RWPE2 (cell line): ENCODE measurements around the gene CCDC141.
"Not testable (repeated sequence)": the region's sequence is repeated elsewhere in the genome, so short reads cannot be mapped to it uniquely, and the experiment has no call there.

Experiments
- ATAC-seq: fragments of 200-7000 bp; cut with Tn5 transposase; 3 replicates; pipeline ENCODE4 v1.9.1; 2021; ENCODE audit warnings: low read depth
- DNase-seq: peaks from one replicate; pipeline ENCODE4 v3.0.0-alpha.2; 2020; ENCODE audit warnings: low spot score
- H3K27ac ChIP-seq: fragments of 450-650 bp; 2 replicates; pipeline ENCODE4 v1.5.1; 2017; ENCODE audit warnings: mild to moderate bottlenecking; ENCODE audit not compliant: poor library complexity, severe bottlenecking
- H3K27me3 ChIP-seq: fragments of 250-450 bp; sonication (Bioruptor Pico); 2 replicates; pipeline ENCODE4 v1.5.1; 2021; ENCODE audit warnings: mild to moderate bottlenecking, moderate library complexity; ENCODE audit not compliant: insufficient read depth, poor library complexity, severe bottlenecking
- H3K36me3 ChIP-seq: fragments of 250-450 bp; sonication (Bioruptor Pico); 2 replicates; pipeline ENCODE4 v1.5.1; 2020; ENCODE audit warnings: low read depth, mild to moderate bottlenecking, moderate library complexity
- H3K4me1 ChIP-seq: fragments of 250-450 bp; sonication (Bioruptor Pico); 2 replicates; pipeline ENCODE4 v1.5.1; 2021; ENCODE audit warnings: mild to moderate bottlenecking, moderate library complexity; ENCODE audit not compliant: insufficient read depth, poor library complexity, severe bottlenecking
- H3K4me3 ChIP-seq: fragments of 250-450 bp; sonication (Bioruptor Pico); 2 replicates; pipeline ENCODE4 v1.5.1; 2021; ENCODE audit warnings: mild to moderate bottlenecking, moderate library complexity; ENCODE audit not compliant: severe bottlenecking
- H3K9me3 ChIP-seq: fragments of 250-450 bp; sonication (Bioruptor Pico); 2 replicates; pipeline ENCODE4 v1.5.1; 2021; ENCODE audit warnings: mild to moderate bottlenecking, moderate library complexity; ENCODE audit not compliant: severe bottlenecking
- CTCF ChIP-seq: fragments of 450-650 bp; IDR thresholded peaks from one replicate; pipeline ENCODE4 v1.5.1; 2017; ENCODE audit warnings: mild to moderate bottlenecking, moderate library complexity; ENCODE audit not compliant: poor library complexity, severe bottlenecking

CCDC141 gene

GRCh38 chr2:179051250-179051649, 1.3 kb upstream of the CCDC141 start:
- Histone ChIP-seq H3K27ac (no peak overlapping the region), H3K4me3 (no peak overlapping the region)

GRCh38 chr2:179050755-179051154, 818 bp upstream of the CCDC141 start:
- Histone ChIP-seq H3K27me3 (no peaks in the 10 kb centered on the region), H3K27ac (no peak overlapping the region), H3K4me3 (no peak overlapping the region)

More at GRCh38 chr2:179051250-179051649, 1.3 kb upstream of the CCDC141 start:
- Histone ChIP-seq H3K9me3 (no peaks in the 10 kb centered on the region), H3K36me3 (no peaks in the 10 kb centered on the region), H3K4me1 (no peaks in the 10 kb centered on the region), H3K27me3 (no peaks in the 10 kb centered on the region)
- TF ChIP-seq CTCF = no peak
- no peak for ATAC-seq
- DNase-seq = no peak

GRCh38 chr2:179049203-179049545, 763 bp downstream of the CCDC141 start:
- TF ChIP-seq CTCF = no peak
- ATAC-seq (no peak), DNase-seq (no peak)
- Histone ChIP-seq H3K4me1 (no peaks in the 10 kb centered on the region), H3K27me3 (no peaks in the 10 kb centered on the region), H3K4me3 (no peak overlapping the region), H3K27ac (no peak overlapping the region), H3K9me3 (no peaks in the 10 kb centered on the region), H3K36me3 (no peaks in the 10 kb centered on the region)

More at GRCh38 chr2:179050755-179051154, 818 bp upstream of the CCDC141 start:
- DNase-seq (no peak), ATAC-seq (no peak)
- no peaks in the 10 kb centered on the region for H3K9me3 ChIP-seq
- no peaks in the 10 kb centered on the region for H3K4me1 ChIP-seq
- no peak for TF ChIP-seq CTCF
- H3K36me3 ChIP-seq = no peaks in the 10 kb centered on the region

GRCh38 chr2:179048099-179048498, 1.8 kb downstream of the CCDC141 start:
- H3K36me3 ChIP-seq = no peaks in the 10 kb centered on the region
- no peak for ATAC-seq
- H3K27ac ChIP-seq = no peak overlapping the region
- H3K27me3 ChIP-seq = no peaks in the 10 kb centered on the region
- no peak overlapping the region for H3K4me3 ChIP-seq
- no peak for DNase-seq
- no peak for TF ChIP-seq CTCF
- H3K9me3 ChIP-seq = no peaks in the 10 kb centered on the region
- H3K4me1 ChIP-seq = no peaks in the 10 kb centered on the region

GRCh38 chr2:179045602-179046001, 4.3 kb downstream of the CCDC141 start:
- H3K27me3 ChIP-seq, H3K4me1 ChIP-seq, DNase-seq, ATAC-seq, H3K27ac ChIP-seq, H3K36me3 ChIP-seq, H3K9me3 ChIP-seq, H3K4me3 ChIP-seq: not testable (repeated sequence)
